PC-9 (cell line): ENCODE measurements around the gene AAK1.

Source experiments
- CTCF ChIP-seq: fragments of 200-600 bp; sonication (generic); conservative IDR thresholded peaks from 2 replicates; pipeline ENCODE4 v1.6.1; 2017; ENCODE audit warnings: mixed run types, antibody characterized with exemption, mild to moderate bottlenecking, moderate library complexity
- EZH2 ChIP-seq: fragments of 200-600 bp; sonication (generic); IDR thresholded peaks from 2 replicates; pipeline ENCODE4 v1.8.0; 2017; ENCODE audit warnings: antibody characterized with exemption, low read depth

DNA sequence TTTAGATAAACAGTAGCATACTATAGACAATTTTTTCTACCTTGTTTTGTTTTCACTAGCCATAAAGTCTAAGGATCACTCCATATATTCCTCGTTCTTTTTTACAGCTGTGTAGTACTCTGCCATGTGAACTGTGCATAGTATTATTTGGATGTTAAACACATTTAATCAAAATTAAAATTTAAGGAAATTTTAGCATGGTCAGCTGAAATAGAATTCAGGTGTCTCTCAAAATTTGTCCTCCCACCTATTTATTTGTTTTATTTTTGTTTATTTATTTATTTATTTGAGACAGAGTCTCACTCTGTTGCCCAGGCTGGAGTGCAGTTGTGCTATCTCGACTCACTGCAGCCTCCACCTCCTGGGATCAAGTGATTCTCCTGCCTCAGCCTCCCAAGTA lies 46.4 kb upstream of the AAK1 start:
- no peak for TF ChIP-seq EZH2
- no peak for TF ChIP-seq CTCF
